ENCODE results near the gene RAPGEFL1.
"Not testable (repeated sequence)": the region's sequence is repeated elsewhere in the genome, so short reads cannot be mapped to it uniquely, and the experiment has no call there.

The RAPGEFL1 gene

DNA sequence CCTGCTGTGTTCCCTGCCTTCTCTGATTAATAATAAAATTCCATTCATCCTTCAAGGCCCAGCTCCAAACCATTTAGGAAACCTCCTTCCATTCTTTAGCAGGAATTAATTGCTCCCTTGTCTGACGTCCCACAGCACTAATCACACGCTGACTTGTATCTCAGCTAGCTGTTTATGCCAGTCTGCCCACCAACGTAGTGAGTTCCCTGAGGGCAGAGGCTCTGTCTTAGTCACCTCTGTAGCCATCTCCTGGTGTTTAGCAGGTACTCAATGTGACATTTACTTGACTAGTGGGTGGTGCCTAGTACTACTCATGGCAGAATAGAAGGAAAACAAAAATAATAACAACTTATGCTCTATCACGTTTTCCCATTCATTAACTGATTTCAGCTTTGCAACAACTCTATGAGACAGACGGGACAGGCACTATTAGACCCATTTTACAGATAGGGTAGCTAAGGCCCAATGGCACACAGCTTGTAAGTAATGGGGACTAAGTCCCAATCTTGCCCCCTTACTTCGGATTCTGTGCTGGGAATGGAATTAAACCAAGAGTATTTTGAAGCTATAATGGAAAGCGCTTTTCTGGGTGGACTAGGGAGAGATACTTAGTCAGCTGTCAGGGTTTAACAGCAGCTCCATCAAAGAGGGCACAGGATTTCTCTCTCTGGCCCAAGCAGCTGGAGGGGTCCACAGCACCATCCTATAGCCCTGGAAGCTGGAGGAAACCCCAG, 40.9 kb downstream of the RAPGEFL1 start:
- no peak for DNase-seq

DNA sequence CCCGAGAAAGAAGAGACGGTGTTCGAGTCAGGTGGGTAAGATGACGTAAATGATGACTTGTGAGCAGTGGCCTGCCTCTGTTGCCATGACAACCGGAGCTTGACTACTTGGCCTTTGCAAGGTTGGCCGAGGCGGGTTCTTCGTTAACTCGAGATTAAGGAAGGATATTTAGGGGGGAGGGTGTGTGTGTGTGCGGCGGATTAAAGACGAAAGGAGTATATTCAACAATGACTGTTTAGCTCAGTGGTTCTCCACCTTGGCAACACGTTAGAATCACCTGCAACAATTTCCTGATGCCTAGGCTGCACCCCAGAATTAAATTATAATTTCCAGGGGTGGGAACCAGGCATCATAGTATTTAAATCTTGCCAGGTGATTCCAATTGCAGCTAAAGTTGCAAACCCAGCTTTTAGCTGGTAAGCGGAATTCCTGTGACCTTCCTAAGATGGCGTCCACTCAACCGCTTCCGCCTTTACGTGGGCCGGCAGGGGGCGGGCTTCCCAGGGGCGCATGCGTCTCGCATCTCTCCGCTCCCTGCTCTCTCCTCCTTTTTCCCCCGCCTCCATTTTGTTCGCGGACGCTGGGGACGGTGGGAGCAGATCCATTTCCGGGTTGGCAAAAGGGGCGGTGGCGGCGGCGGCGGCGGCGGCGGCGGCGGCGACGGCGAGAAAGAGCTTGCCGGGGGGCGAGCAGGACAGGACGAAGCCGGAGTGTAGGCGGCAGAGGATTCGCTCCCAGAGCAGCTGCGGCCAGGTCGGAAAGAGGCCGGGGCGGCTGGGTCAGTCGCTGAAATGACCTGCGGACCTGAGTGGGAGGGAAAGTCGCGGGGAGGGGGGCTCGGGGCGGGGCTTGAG, 41.7 kb downstream of the RAPGEFL1 start, which contains the start of gene WIPF2:
WIPF2 (plus strand) TSS at position 565 of the 854 bp plus-strand sequence. CDS start 37,156 bp downstream, outside the sequence.
- DNase-seq = peak; percentile 91

DNA sequence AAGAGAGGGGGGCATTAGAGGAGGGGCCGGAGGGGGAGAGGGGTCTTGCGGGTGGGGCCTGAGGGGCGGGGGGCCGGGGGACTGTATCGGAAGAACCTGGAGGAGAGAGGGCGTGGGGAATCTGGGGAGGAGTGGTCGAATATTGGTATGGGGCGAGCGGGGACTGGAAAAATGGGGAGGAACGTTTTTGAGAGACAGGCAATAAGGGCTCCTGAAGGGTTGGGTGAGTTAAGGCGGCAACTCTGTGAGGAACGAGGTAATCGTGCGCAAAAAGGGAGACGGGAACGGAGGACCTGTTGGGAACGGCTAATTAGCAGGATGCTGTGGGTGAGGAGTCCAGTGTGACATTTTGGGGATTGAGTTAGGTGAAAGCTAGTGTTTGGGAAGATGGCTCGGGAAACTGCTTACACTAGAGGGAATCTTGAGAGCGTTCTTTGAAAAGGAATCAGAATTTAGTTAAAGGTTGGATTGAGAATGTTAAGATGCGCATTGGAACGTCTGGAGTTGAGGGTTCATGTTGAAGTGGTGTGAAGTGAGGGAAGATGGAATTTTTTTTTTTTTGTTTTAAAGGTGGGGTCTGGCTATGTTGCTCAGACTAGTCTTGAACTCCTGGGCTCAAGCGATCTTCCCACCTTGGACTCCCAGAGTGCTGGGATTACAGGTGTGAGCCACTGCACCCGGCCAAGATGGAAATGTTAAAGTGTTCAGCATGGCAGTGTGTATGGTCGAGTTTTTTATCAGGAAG, 42.5 kb downstream of the RAPGEFL1 start:
- no peak for DNase-seq

DNA sequence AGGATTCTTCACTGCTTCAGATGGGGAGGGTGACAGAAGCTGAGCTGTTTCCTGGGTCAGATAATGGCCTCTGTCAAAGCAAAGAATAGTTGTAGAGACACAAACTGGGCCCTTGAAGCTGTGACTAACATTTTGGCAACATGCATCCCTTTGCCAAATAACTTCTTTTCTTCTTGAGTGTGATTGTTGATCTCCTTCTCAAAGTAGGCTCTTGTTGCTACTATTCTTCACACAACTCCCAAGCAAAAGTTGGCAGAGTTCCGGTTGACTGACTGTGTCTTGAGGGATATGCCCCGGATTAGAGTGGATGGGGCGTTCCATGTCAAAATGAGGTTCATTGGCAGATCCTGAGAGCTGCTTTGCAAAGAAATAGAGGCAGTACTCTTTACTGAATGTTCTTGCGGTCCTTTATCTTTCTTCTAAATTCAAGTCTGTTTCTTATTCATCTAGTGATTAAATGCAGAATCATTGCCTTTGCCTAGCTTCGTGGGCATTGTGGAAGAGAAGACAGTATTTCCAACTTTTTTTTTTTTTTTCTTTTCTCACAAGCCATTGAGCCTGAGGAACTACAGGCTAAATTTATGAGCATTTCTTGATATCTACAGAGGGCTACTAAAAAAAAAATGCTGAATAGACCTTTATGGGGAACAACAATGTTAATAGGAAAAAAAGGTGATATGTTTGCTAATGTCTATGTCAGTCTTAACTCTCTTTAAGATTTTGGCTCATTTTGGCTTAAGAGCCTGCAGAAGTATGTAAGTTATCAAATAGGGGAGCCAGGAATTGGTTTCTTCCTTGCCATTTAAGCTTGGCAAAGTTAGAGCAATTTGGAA, 47.7 kb downstream of the RAPGEFL1 start:
- DNase-seq = no peak

DNA sequence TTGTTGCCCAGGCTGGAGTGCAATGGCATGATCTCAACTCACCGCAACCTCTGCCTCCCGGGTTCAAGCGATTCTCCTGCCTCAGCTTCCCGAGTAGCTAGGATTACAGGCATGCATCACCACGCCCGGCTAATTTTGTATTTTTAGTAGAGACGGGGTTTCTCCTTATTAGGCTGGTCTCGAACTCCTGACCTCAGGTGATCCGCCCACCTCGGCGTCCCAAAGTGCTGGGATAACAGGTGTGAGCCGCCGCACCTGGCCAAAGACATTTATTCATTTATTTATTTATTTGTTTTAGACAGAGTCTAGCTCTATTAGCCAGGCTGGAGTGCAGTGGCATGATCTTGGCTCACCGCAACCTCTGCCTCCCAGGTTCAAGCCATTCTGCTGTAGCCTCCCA, 51.9 kb downstream of the RAPGEFL1 start:
- DNase-seq = not testable (repeated sequence)

DNA sequence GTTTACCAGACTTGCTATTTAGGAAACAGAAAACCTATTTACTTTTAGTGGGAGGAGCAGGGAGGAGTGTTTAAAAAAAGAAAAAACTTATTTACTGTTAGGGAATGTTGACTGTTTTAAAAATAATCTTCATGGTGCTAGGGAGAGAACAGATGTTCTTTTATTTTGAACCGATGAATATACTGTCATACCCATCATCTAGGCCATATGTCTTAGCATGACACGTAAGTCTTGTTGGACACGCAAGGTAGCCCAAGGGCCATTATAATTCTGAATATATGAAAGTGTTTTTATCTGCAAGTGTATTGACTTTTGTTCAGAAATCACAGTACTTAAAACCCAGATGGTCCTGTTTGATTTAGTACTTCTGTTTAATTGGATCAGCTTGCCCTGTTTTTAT, 53.4 kb downstream of the RAPGEFL1 start:
- DNase-seq = no peak

DNA sequence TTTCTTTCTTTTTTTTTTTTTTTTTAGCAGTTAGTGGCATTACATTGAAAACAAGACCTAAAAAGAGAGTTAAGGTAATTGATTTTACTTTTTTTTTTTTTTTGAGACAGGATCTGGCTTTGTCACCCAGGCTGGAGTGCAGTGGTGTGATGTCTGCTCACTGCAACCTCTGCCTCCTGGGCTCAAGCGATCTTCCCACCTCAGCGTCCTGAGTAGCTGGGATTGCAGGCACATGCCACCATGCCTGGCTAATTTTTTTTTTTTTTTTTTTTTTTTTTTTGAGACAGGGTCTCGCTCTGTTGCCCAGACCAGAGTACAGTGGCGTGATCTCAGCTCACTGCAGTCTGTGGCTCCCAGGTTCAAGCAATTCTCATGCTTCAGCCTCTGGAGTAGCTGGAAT, 54.7 kb downstream of the RAPGEFL1 start:
- DNase-seq = not testable (repeated sequence)

DNA sequence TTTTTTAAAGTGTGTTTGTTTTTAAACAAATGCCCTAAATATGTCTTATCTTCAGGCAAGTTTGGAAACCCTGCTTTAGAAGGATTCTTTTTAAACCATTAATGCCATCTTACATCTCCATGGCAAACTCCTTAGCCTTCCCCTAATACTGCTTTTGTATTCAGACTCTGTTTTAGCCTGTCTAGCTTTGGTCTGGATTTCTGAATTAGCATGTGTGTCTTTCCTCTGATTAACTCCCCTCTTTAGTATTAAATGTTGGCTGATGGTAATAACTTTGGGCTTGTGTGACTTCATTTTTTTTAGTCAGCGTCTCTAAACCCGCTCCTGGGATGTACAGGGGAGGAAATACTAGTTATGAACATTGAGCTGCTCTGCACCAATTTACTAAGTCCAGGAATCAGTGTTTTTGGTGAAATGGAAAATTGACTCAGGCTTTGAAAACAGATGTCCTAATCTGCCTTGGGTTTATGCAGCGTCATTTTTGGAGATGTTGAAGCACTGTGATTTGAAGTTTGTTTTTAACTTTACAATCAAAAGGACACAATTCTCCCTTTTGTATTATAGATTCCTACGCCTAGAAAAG, 64.1 kb downstream of the RAPGEFL1 start:
- DNase-seq = no peak

DNA sequence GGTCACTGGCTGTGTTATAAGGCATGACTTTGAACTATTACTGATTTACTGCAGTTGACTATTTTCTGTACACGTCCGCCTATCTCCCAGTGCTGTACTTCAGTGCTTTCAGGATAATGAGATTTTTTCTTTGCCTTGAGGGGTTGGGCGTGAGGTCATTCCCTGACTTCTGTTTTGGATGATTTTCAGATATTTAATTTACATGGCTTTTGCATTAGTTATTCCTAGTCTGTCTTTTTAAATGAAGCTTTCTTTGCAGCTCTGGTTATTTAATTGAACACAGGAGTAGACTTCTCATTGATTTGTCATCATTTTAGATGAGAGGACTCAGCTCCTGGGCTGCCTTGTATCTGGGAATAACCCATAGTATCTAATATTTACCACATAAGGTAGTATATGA, 65.5 kb downstream of the RAPGEFL1 start:
- DNase-seq = no peak

DNA sequence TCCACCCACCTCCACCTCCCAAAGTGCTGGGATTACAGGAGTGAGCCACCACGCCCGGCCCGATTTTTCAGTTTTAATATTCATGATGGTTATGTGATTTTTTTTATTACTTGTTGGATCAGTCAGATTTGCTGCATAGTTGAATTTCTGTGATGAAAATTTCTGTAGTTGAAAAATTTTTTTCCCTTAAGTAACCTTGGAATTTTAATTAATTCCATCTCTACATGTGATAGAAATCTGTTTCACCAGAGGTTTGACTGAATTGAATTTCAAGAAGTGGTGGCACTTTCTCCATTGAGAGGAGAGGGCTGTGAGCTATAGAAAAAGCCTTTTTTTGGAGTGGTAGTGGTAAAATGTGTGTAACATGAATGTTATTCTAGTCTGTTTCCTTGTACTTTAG, 66.5 kb downstream of the RAPGEFL1 start:
- DNase-seq = no peak

DNA sequence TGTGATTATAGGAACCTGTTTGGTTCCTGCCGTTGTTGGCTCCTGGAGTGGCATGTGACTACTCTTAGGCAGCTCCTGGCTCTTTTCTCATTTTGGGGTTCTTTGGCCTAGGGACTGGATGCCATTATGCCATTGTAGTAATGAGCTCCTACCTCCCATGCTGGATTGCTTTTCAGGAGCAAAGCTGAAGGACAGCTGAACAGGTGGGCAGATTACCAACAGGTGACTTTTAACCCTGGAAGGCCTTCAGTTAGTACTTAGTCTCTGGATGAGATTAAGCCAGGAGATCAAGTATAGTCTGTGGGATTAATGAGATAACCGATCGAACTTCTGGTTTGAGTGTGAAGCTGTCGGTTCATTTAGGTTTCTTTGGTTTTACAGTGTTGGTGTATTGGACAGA, 67.0 kb downstream of the RAPGEFL1 start:
- no peak for DNase-seq
